Ovary (tissue), 9 donors: ENCODE data around the gene ADAM11. TPM values are rescaled to one million over a fixed set of nuclear protein-coding genes. Genes with fewer than 3 reads are reported as not detected.

Experiments used
- DNase-seq, 5 donors: peaks; one replicate each; pipeline ENCODE4 v3.0.0-alpha.2; 2019 to 2020
- H3K27ac ChIP-seq, 2 donors: fragments of 200-600 bp; one replicate each; pipeline versions ENCODE4 v1.5.1 to v1.8.0; 2019 to 2022
- H3K27me3 ChIP-seq: fragments of 200-600 bp; one replicate; pipeline ENCODE4 v1.8.0; 2022
- H3K36me3 ChIP-seq: fragments of 200-600 bp; sonication (generic); one replicate; pipeline ENCODE4 v1.5.1; 2019
- H3K4me1 ChIP-seq: one replicate; pipeline ENCODE4 v1.8.1; 2013; ENCODE audit warnings: mild to moderate bottlenecking, moderate library complexity; ENCODE audit not compliant: insufficient read depth
- H3K4me3 ChIP-seq: fragments of 200-600 bp; sonication (generic); one replicate; pipeline ENCODE4 v1.5.1; 2017
- H3K9me3 ChIP-seq, 2 donors: fragments of 200-600 bp in 1 of 2; sonication (generic) in 1 of 2; one replicate each; pipeline versions ENCODE4 v1.5.1 to v1.8.1; 2013 to 2019; ENCODE audit warnings: mild to moderate bottlenecking in 1 of 2, moderate library complexity in 1 of 2
- EP300 ChIP-seq: sonication (generic); formaldehyde crosslinking; IDR thresholded peaks from one replicate; pipeline ENCODE4 v1.6.1; 2017; ENCODE audit warnings: antibody characterized with exemption
- POLR2A ChIP-seq: fragments of 450-650 bp; IDR thresholded peaks from one replicate; pipeline ENCODE4 v1.6.1; 2017; ENCODE audit warnings: antibody characterized with exemption, mild to moderate bottlenecking, moderate library complexity
- WGBS, 3 donors: extraction: QIAGEN DNeasy Blood & Tissue Kit in 1 of 3; methylation state at CpG; one replicate each; pipeline versions ENCODE4 v1.1.5 to v1.1.7; 2013 to 2017; 5-methylcytosine and 5-hydroxymethylcytosine counted together
- intact Hi-C, 4 donors: fragments of 100-400 bp; cut with DNase I; formaldehyde crosslinking; loops; one replicate each; pipeline versions ENCODE4 v1.11.0 to v1.15.1; 2022 to 2023
- polyA plus RNA-seq, 2 donors: library from polyadenylated mRNA; stranded (reverse); fragments of 200-250 nt in 1 of 2; fragments of 350-450 nt in 1 of 2; fragmentation: Illumina TruSeq in 1 of 2; extraction: RNeasy Lipid Tissue Mini Kit (QIAGEN cat#74804) in 1 of 2; gene quantifications; one replicate each; pipeline ENCODE4 v1.2.3, GENCODE V29; 2013 to 2014
- total RNA-seq, 7 donors: library from RNA; depleted of rRNA in 2 of 7; stranded (reverse); fragments of >200 nt in 2 of 7; fragmentation: NEBNext Ultra II Directional in 3 of 7; extraction: Animal tissue kit (Norgen Biotek cat#: 25700) in 3 of 7; gene quantifications; one replicate each; pipeline versions ENCODE4 v1.1.0 to v1.2.4, GENCODE V29; 2016 to 2023
- TF ChIP-seq, protein P1 (sequence below), 3 donors: fragments of 450-650 bp in 2 of 3; fragments of 200-600 bp in 1 of 3; IDR thresholded peaks; one replicate each; pipeline versions ENCODE4 v1.5.1 to v1.8.0; 2016 to 2022; ENCODE audit warnings: antibody characterized with exemption in 3 of 3, mild to moderate bottlenecking in 1 of 3
- donor health status: DM: no; HTN: no; CAD: no; lungs with moderate emphysema.
- donor health status: DM: no; HTN: no; CAD: no.
- donor health status: Bipolar disorder and iron deficiency.
- donor health status: DM: yes; HTN: yes; CAD: no.
- donor health status: DM: no; HTN: no; CAD: no.
- donor health status: DM: yes; HTN: yes; CAD: no.

Gene ADAM11
- total and polyA plus RNA-seq, 9 donors: 0.12 to 2.3 (median 1.1) TPM

GRCh38 chr17:44770166-44770925 is 11.6 kb downstream of the ADAM11 start:
- H3K27ac ChIP-seq: no peak overlapping the region
- 60 to 75% (median 65%) methylated on average over 10 to 11 of the region's 11 CpGs for WGBS, 3 donors

GRCh38 chr17:44772308-44773045 is 13.7 kb downstream of the ADAM11 start:
- H3K4me3 ChIP-seq: no peak overlapping the region
- peak in 2 of 5 donors; percentile 30 to 32 for DNase-seq
- no peaks in the 10 kb centered on the region for H3K4me1 ChIP-seq
- intact Hi-C loops: loop anchor here in 3 of 4 donors (10.0 kb wide), 1 partner anchor 252 kb away; no protein-coding TSS in a partner anchor
- WGBS, 3 donors: 58 to 66% (median 64%) methylated on average over 19 to 21 of the region's 21 CpGs
- H3K27me3 ChIP-seq: no peaks in the 10 kb centered on the region
- H3K27ac ChIP-seq: no peak overlapping the region
- TF ChIP-seq, protein P1, sequence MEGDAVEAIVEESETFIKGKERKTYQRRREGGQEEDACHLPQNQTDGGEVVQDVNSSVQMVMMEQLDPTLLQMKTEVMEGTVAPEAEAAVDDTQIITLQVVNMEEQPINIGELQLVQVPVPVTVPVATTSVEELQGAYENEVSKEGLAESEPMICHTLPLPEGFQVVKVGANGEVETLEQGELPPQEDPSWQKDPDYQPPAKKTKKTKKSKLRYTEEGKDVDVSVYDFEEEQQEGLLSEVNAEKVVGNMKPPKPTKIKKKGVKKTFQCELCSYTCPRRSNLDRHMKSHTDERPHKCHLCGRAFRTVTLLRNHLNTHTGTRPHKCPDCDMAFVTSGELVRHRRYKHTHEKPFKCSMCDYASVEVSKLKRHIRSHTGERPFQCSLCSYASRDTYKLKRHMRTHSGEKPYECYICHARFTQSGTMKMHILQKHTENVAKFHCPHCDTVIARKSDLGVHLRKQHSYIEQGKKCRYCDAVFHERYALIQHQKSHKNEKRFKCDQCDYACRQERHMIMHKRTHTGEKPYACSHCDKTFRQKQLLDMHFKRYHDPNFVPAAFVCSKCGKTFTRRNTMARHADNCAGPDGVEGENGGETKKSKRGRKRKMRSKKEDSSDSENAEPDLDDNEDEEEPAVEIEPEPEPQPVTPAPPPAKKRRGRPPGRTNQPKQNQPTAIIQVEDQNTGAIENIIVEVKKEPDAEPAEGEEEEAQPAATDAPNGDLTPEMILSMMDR (IDR thresholded peaks at IDR 0.05): no peak
- no peak for TF ChIP-seq EP300
- no peak for TF ChIP-seq POLR2A
- no peaks in the 10 kb centered on the region for H3K9me3 ChIP-seq
- no peaks in the 10 kb centered on the region for H3K36me3 ChIP-seq

More at GRCh38 chr17:44770166-44770925, 11.6 kb downstream of the ADAM11 start:
- no peak overlapping the region for H3K4me3 ChIP-seq
- no peaks in the 10 kb centered on the region for H3K9me3 ChIP-seq
- no peak for DNase-seq
- intact Hi-C loops: loop anchor here in 3 of 4 donors (10.0 kb wide), 1 partner anchor 254 kb away; no protein-coding TSS in a partner anchor
- no peaks in the 10 kb centered on the region for H3K4me1 ChIP-seq
- H3K36me3 ChIP-seq: no peaks in the 10 kb centered on the region
- no peaks in the 10 kb centered on the region for H3K27me3 ChIP-seq
- TF ChIP-seq EP300 (no peak), POLR2A (no peak)

DNA sequence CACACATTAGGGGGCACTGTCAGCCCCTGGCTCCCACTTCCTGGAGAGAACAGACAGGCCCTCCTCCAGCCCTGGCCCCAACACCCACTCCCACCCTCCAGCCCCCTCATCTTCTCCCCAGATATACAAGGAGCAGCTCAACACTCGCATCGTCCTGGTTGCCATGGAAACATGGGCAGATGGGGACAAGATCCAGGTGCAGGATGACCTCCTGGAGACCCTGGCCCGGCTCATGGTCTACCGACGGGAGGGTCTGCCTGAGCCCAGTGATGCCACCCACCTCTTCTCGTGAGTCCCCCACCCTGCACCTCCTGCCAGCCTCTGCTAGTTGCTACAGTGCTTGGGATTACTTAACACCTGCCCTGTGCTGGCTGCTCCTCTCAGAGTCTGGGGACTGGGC is 14.4 kb downstream of the ADAM11 start:
- 60 to 68% (median 64%) methylated on average over 3 to 6 of the region's 6 CpGs for WGBS, 3 donors
- TF ChIP-seq POLR2A: no peak
- TF ChIP-seq, protein P1 (IDR thresholded peaks at IDR 0.05): no peak
- TF ChIP-seq EP300: no peak
- intact Hi-C loops: loop anchor here in 3 of 4 donors (10.0 kb wide), 1 partner anchor 252 kb away; no protein-coding TSS in a partner anchor
- H3K4me1 ChIP-seq: no peaks in the 10 kb centered on the region
- H3K9me3 ChIP-seq: no peaks in the 10 kb centered on the region
- no peaks in the 10 kb centered on the region for H3K36me3 ChIP-seq
- no peak overlapping the region for H3K27ac ChIP-seq
- DNase-seq: no peak
- no peak overlapping the region for H3K4me3 ChIP-seq
- H3K27me3 ChIP-seq: no peaks in the 10 kb centered on the region

- peak; percentile 73 to 92 (median 87) for DNase-seq
- no peak overlapping the region for H3K27ac ChIP-seq
- no peaks in the 10 kb centered on the region for H3K36me3 ChIP-seq
- TF ChIP-seq POLR2A: no peak
- TF ChIP-seq EP300: no peak
- TF ChIP-seq, protein P1 (IDR thresholded peaks at IDR 0.05): peak; percentile 85 to 97 (median 96)
- H3K9me3 ChIP-seq: no peaks in the 10 kb centered on the region
- no peaks in the 10 kb centered on the region for H3K4me1 ChIP-seq
- no peaks in the 10 kb centered on the region for H3K27me3 ChIP-seq
- H3K4me3 ChIP-seq: peak overlapping the region; percentile 39
- 16 to 21% (median 19%) methylated on average over 35 to 42 of the region's 42 CpGs for WGBS, 3 donors
- intact Hi-C loops: loop anchor here (1.0 to 10.0 kb wide), 5 partner anchors 90 to 250 kb away; no protein-coding TSS in a partner anchor
Observed at GRCh38 chr17:44774271-44775135, 15.7 kb downstream of the ADAM11 start.
